Cerebellar nuclear complex (tissue), 1 donor: ENCODE data around the gene UBL7.

ENCODE experiments used
- DNase-seq, 2 experiments: peaks; one replicate each; lab custom pipeline; 2025; lab: John Stamatoyannopoulos, UW

Gene UBL7

DNA sequence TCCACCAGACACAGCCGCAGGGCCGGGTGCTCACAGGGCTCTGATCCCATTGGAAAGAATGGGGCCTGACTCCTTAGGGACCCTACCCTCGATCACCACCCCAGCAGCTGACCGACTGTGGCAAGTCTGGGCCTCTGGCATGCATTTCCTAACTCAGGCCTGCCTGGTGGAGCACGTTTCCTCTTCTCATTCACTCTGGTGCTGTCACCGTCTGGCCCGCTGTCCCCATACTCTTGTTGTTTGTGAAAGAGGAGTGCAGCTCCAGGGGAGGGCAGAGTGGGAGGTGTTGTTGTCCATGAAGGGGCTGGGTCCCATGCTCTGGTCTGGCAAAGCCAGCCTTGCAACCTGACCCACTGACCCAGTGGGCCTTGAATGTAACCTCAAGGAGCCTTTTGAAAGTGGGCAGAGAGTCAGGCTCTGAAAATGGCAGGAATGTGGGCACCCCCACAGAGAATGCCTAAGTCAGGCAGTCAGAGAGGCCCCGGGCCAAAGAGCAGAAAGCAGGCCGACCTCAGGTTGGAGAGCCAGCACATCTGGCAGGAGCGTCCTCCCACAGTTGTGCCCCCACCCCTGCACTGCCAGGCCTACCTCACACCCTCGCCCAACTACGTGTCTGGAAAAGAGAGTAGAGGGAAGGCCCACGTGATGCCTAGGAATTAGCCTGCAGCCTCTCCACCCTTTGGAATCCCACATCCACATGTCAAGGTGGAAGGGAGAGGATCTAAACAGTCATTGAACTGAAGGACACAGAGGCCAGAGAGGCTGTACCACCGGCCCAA lies 38.1 kb downstream of the UBL7 start:
- DNase-seq = no peak

GRCh38 chr15:74422265-74422651 lies 38.7 kb downstream of the UBL7 start:
- DNase-seq = no peak

DNA sequence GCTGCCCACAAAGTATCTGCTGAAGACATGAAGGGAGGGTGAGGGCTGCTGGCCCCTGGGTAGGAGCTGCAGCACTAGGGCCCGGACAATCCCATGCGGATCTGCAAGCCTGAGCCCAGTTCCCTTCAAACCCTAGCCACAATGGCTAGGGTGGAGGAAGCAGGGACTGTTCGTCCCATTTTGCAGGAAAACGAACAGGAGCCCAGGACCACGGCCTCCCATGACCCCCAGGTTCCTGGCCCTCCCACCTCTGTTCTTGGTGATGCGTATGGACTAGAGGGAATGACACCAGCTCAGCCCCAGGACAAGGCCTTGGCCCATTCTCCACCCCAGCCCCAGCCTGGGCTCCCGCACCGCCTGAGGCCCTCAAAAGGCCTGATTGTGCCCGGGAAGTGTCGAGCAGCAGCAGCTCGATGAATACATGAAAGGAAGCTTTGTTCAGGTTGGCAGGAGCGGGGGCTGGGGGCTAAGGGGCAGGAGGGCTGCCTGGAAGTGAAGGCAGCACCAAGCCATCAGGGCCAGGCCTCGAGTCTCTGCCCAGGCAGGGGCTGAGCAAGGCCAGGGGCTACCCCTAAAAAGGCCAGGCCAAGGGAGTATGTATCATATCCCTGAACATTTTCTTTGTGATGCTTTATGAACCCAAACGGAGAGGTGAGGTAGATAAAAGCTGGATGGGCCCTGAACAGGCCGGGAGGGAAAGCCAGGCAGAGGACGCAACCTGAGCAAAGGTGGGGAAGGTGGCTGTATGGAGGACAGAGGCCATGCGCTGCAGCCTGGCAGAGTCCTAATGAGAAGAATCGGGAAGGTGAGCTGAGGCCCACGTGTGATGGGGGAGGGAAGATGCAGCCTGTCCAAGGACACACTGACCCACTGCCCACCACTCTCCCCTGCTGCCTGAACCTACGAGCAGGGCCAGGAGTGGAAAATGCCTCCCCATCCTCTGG lies 39.4 kb downstream of the UBL7 start:
- no peak for DNase-seq

DNA sequence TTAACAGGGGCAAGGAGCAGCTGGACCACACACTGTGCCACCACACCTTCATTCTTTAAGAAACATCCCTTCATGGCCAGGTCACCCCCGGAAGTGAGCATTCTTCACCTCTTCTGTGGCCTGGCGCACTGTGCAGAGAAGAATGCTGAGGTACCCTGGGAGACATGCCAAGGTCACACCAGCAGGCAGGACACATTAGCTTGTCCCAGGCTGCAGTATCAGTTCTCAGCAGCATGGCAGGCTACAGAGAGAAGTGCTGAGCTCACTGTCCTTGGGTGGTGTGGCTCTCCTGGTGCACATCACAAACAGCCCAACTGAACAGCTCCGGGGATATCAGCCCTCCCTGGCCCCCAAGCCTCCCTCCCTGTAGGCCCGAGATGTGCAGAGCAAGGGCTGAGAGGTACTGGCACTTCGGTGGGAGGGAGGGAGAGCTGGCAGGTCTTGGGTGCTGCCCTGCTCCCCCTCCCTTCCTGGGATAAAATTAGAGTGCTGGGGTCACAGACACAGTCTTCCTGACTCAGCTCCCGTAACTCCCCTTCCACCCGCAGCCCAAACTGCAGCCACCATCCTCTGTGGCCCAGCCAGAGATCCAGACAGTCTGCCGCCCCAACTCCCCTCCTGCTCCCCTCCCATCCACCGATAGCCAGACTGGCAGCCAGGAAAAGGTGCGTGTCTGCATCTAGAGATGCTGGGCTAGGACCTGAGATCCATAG lies 40.6 kb downstream of the UBL7 start:
- no peak for DNase-seq

GRCh38 chr15:74419432-74419831 lies 41.5 kb downstream of the UBL7 start:
- DNase-seq = no peak

GRCh38 chr15:74418575-74419338 lies 42.2 kb downstream of the UBL7 start:
- DNase-seq = no peak

DNA sequence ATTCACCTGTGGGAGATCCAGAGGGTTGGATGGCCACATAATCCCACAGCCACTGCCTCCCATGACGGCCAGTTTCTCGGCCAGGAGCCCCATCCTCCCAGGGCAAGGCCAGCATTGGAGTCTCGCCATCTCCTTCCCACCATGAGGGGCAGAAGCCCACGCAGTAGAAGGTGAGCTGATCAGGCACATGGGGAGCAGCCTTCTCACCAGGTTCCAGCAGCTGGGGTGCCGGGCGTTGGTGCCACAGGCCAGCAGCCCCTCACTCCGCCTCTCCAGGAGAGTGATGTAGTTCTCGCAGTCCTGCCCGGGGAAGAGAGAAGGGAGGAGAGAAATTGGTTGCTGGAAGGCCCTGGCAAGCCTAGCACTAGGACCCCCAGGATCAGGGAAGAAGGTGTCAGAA lies 43.3 kb downstream of the UBL7 start:
- no peak for DNase-seq

DNA sequence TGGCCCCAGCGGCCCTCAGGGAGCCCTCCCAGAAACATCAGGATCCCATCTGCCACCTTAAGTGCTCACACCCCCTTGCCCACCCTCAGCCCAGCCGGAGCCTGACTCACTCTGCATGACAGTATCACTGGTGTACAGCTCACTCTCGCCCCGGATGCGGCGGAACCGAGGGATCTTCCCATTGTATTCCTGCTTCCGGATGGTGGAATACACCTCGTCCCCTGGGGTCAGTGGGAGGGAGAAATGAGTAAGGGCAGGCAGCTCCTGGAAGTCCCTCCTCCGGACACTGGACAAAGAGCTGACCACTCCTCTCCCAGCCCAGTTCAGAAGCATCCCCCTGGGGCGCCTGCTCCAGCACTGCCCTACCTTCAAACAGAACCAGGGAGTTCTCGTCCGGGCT lies 43.7 kb downstream of the UBL7 start:
- DNase-seq = no peak

GRCh38 chr15:74415966-74416916 lies 44.7 kb downstream of the UBL7 start:
- no peak for DNase-seq

- no peak for DNase-seq
Measured at GRCh38 chr15:74414603-74415338, 46.2 kb downstream of the UBL7 start.

- no peak for DNase-seq
Measured at GRCh38 chr15:74414081-74414580, 46.8 kb downstream of the UBL7 start.

GRCh38 chr15:74413350-74414080 lies 47.4 kb downstream of the UBL7 start:
- no peak for DNase-seq

DNA sequence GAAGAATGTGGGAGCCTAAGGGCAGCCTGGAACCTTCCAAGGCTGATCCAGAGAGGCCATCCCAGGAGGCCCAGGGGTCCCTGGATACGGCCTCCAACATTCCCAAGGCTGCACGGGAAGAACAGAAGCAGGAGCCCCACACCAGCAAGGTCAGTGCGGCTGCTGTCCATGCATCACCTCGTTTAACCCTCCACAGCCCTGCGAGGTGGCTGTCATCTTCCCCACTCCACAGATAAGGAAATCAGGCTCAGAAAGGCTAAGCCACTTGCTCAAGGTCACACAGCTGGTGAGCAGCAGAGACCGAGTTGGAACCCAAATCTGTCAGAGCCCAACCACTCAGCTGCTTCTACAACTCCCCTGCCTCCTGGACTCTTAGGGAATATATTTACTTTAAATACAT lies 48.8 kb downstream of the UBL7 start:
- DNase-seq = no peak

- DNase-seq = no peak
Measured at GRCh38 chr15:74411686-74412085, 49.3 kb downstream of the UBL7 start.

- no peak for DNase-seq
Measured at GRCh38 chr15:74410502-74410901, 50.5 kb downstream of the UBL7 start.

DNA sequence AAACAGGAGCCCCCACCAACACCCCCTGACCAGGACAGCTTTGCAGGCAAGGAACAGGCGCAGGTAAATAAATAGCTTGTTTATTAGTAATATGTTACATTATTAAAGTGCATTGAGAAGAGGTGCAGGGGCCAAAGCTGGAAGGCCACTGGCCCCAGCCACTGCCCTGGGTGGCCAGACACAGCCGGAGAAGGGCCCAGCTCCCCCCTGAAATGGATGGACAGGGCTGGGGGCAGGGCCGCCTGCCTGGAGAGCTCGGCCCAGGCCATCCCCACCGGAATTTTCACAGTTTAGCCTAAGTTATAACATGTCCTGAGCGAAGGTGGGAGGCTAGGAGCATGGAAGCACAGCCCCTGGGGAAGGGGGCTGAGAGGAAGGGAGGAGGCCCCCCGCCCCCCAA lies 51.7 kb downstream of the UBL7 start:
- no peak for DNase-seq

DNA sequence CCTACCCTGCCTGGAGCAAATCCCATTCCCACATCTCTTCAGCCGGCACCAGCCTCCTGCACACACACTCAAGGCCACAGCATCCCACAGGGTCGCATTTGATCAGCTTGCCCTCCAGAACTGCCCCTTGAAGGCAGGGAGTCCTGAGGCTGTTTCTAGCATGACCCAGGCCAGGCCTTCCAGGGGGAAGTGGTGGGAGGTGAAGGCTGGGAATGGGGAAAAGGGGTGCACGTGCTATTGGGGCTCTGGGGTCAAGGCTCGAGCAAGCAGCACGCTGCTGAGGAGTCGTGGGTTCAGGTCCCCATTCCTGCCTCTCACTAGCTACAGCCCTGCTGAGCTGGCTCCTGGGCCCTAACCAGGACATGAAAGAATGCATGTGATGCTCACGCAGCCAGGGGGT lies 52.1 kb downstream of the UBL7 start:
- no peak for DNase-seq

DNA sequence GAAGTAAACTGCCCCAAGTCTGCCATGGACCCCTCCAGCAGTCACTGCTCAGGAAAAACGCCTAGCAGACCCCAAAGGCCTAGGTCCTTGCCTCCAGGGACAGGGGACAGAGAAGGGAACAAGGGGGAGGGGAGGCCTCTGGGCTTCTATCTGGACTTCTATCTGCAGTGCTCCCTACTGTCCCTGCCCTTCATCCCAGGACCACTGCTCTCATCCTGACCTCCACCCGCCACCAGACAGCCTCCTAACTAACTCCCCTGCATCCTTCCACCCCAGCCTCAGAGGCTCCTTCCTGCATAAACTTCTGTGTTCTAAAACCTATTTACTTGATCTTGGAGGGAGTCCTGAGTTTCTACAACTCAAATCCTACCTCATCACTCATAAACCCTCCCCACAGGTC lies 52.6 kb downstream of the UBL7 start:
- DNase-seq = no peak
